Measurements from ENCODE around the gene CERS5.

The CERS5 gene, protein sequence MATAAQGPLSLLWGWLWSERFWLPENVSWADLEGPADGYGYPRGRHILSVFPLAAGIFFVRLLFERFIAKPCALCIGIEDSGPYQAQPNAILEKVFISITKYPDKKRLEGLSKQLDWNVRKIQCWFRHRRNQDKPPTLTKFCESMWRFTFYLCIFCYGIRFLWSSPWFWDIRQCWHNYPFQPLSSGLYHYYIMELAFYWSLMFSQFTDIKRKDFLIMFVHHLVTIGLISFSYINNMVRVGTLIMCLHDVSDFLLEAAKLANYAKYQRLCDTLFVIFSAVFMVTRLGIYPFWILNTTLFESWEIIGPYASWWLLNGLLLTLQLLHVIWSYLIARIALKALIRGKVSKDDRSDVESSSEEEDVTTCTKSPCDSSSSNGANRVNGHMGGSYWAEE

DNA sequence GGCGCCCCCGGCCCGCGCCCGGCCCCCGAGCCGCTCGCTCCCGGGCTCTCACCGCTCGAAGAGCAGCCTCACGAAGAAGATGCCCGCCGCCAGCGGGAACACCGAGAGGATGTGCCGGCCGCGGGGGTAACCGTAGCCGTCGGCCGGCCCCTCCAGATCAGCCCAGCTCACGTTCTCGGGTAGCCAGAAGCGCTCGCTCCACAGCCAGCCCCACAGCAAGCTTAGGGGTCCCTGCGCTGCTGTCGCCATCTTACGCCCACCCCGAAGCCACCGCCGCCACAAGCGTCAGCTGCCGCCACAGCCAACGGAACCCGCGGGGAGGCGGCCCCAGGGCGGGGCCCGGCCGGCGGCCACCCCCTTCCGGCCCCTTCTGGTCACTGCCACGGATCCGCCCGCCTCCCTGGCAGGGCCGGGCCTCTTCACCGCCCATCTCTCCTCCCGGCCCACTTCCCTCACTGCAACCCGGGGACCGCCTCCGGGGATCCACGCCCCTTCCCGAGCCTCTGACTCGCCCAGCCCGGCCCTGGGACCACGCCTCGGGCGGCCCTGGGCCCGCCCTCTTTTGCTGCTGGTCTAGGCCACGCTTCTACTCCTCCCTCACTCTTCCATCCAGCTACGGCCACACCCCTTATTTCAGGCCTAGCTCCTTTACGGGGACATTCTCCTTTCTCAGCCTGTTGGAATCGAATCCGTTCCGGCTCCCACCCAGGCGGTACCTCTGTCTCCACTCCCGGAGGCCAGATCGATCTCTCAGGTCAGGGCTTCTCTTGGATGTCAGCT lies at the start of gene CERS5:
CERS5 (minus strand) TSS at position 321 of the 780 bp plus-strand sequence; CDS start at position 249, 72 bp downstream.
- DNase-seq (ENCODE audit: low read depth in 2 of 3, low spot score in 2 of 3), result peak; percentile 89 to 98 (median 91)

- no peak for DNase-seq (ENCODE audit: low read depth in 2 of 3, low spot score in 2 of 3)
Measured at GRCh38 chr12:50215033-50215432, 47.9 kb upstream of the CERS5 start.

DNA sequence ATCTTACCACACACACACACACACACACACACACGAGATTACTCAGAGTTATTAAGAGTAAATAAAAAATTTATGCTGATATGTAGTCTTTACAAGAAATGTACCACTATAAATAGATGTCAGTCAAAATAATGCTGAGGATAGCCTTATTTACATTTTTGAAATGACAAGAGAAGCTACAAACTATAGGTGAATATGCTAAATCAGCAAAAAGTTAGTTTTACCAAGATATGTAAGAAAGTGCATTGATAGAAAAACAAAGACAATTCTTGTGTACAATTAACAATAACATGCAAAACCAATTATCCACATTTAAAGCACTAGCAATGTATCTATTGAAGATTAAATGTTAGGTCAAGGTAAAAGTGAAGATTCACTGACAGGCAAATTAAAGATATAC lies 46.8 kb upstream of the CERS5 start:
- no peak for DNase-seq (ENCODE audit: low read depth in 2 of 3, low spot score in 2 of 3)

DNA sequence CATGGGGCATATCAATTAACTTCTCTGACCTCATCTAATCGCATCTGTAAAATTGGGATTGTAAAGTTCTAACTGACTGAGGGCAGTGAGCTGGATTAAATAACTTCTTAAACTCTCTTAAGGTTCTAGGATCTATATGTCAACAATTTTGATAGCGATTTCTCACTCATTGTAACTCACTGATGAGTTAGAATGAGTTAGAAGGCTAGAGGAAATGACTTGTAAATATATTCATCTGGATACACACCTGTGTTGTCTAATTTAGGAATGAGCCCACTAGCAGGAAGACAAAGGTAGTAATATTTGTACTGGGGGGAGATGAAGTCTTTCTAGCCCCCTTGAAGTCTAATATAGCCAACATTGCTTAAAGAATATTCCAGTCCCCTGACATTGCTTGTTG lies 46.3 kb upstream of the CERS5 start:
- no peak for DNase-seq (ENCODE audit: low read depth in 2 of 3, low spot score in 2 of 3)

DNA sequence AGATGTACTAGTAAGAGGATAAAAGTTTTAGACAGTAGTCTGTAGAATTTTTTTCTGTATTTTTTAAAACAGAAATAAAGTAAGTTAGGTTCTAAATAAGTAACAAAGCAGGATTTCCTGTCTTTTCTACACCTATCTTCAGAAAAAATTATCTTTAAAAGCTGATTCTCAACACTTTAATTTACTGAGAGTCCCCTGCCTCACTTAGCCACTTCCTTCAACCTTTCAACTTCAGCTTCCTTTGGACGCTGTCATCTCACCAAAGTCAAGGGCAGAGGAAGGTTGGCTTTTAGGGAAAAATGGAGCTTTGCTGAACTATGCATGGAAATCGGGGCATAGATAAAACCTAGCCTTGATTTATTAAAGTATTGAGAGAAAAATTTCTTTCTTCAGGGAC lies 44.9 kb upstream of the CERS5 start:
- DNase-seq (ENCODE audit: low read depth in 2 of 3, low spot score in 2 of 3), result no peak

- no peak for DNase-seq (ENCODE audit: low read depth in 2 of 3, low spot score in 2 of 3)
Measured at GRCh38 chr12:50211392-50212070, 44.4 kb upstream of the CERS5 start.

DNA sequence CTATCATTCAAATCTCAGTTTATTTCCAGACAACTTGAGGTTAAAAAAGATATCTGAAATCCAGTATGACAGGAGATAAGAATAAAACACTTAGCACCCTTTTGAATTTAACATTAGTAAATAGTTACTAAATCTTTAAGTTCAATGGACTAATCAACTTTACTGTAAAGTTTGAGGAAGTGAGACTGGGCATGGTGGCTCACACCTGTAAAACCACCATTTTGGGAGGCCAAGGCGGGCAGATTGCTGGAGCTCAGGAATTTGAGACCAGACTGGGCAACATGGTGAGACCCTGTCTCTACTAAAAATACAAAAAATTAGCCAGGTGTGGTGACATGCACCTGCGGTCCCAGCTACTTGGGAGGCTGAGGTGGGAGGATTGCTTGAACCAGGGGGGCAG lies 40.3 kb upstream of the CERS5 start:
- DNase-seq (ENCODE audit: low read depth in 2 of 3, low spot score in 2 of 3), result no peak

DNA sequence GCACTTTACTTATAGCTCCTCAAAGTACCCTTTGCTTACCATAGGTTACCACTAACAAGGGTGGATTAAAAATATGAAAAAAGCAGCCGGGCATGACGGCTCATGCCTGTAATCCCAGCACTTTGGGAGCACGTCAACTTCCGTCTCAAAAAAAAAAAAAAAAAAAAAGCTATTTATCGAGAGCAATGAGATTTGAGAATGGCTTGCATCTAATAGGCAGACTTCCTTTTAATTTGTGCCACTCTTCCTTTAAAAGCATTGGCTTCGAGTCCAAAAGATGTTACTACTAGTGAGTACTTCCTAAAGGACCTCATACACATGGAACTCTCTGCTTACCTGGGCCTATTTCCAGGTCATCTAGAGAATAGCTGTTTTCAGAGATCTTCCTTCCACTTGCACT lies 38.5 kb upstream of the CERS5 start:
- no peak for DNase-seq (ENCODE audit: low read depth in 2 of 3, low spot score in 2 of 3)

GRCh38 chr12:50203691-50204090 lies 36.5 kb upstream of the CERS5 start:
- no peak for DNase-seq (ENCODE audit: low read depth in 2 of 3, low spot score in 2 of 3)

DNA sequence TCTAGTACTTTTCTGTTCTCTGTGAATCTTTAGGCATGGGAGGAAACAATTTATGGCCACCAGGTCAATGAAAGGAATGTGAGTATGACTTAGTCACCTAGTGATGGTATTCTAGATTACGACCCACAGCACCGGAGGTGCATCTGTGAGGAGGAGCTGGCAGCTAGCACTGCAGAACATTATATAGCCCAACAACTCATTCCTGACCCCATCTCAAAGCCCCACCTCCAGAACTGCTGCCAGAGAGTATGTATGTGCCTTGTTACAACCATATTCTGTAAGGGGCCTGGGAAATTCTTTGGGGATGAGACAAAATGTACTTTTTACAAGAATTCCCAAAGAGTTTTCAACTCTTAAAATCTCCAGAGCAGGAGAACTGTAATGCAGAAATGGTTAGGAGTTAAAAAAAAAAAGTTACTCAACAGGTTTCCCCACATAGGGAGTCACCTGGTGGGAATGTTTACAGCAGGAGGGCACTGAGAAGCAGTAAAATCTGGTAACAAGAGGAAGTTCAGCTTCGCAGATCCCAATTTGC lies 34.9 kb upstream of the CERS5 start:
- DNase-seq (ENCODE audit: low read depth in 2 of 3, low spot score in 2 of 3), result no peak

- no peak for DNase-seq (ENCODE audit: low read depth in 2 of 3, low spot score in 2 of 3)
Measured at GRCh38 chr12:50200552-50201273, 33.5 kb upstream of the CERS5 start.

DNA sequence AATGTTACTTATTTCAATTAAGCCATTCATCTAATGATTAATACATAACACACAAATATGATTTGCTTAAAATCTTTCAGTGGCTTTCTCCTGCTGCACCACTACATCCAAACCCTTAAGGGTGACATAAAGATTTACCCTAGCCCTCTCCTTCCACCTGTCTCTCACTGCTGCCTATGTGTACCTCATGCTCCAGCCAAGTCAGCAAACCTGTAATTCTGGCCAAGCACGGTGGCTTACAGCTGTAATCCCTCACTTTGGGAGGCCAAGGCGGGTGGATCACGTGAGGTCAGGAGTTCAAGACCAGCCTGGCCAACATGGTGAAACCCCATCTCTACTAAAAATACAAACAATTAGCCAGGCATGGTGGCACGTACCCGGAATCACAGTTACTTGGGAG lies 31.7 kb upstream of the CERS5 start:
- DNase-seq (ENCODE audit: low read depth in 2 of 3, low spot score in 2 of 3), result no peak

GRCh38 chr12:50197297-50197727 lies 30.1 kb upstream of the CERS5 start:
- DNase-seq (ENCODE audit: low read depth in 2 of 3, low spot score in 2 of 3), result no peak

GRCh38 chr12:50196537-50196936 lies 29.4 kb upstream of the CERS5 start:
- DNase-seq (ENCODE audit: low read depth in 2 of 3, low spot score in 2 of 3), result no peak

DNA sequence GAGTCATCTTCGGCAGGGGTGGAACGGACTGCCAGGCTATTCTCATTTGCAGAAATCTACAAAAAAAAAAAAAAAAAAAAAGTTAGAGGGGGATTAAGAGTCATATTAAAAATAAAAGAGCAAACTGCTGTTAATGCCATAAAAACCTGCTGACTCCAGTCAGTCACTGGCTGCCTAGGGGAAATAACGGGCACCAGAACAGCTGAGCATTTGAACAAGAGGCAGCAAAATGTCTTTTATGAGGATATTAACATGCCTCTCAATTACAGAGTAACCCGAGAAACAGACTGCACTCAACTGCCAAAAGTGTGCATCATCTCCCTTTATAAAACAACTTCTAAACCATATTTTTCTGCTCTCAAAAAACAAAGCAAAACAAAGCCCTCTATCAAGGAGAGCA lies 28.7 kb upstream of the CERS5 start:
- DNase-seq (ENCODE audit: low read depth in 2 of 3, low spot score in 2 of 3), result no peak

DNA sequence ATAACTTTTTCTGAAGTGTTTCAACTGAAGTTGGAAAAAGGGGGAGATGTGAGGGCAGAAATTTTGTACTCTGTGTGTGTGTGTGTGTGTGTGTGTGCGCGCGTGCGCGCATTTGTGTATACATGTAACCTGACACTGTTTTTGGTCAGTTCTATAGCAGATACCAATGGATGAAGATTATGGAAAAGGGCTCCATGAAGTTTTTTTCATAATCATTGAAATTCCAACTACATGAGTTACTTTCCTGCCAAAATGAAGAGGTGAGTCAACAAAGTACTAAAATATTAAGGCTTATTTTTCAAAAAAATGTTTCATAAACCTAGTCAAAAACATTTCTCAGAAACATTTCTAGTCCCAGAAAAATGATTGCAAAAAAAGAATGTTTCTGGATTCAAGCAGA lies 25.7 kb upstream of the CERS5 start:
- DNase-seq (ENCODE audit: low read depth in 2 of 3, low spot score in 2 of 3), result no peak

- no peak for DNase-seq (ENCODE audit: low read depth in 2 of 3, low spot score in 2 of 3)
Measured at GRCh38 chr12:50192236-50192635, 25.1 kb upstream of the CERS5 start.

DNA sequence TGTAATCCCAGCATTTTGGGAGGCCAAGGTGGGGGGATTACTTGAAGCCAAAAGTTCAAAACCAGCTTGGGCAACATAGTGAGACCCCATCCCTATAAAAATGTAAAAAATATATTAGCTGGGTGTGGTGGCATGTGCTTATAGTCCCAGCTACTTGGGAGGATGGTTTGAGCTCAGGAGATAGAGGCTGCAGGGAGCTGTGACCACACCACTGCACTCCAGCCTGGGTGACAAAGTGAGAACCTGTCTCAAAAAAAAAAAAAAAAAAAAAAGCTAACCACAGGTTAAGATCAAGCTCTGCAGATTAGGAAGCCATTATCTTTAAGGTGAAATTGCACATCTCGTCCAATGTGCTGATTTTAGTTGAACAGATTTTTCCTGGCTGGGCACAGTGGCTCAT lies 23.7 kb upstream of the CERS5 start:
- DNase-seq (ENCODE audit: low read depth in 2 of 3, low spot score in 2 of 3), result no peak

GRCh38 chr12:50188875-50189575 lies 21.9 kb upstream of the CERS5 start:
- DNase-seq (ENCODE audit: low read depth in 2 of 3, low spot score in 2 of 3), result no peak

DNA sequence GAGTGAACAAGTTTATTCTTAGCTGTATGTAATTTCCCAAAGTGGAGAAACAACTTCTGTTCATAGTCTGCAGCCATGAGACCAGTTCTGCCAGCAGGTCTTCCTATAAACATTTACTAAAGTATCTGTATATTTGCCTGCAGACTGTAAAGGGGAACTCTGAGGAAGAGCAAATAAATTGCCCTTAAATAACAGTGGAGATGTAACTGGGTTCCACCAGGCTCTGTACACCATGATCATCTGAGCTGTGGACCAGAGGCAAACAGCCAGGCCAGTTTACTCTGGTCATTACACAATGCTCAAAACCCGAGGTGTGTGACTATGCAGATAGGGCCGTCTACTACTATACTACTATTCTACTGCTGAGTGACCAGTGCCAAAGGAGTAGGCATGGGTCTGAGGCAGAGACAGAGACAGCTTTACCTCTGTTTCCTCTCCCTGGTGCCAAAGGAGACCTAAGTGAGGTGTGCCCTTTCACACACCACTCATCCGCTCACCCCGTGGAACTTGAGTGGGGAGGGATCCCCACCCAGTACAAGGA lies 21.1 kb upstream of the CERS5 start:
- DNase-seq (ENCODE audit: low read depth in 2 of 3, low spot score in 2 of 3), result no peak
